ENCODE results near the gene RNF217. TPM values are rescaled to one million over a fixed set of nuclear protein-coding genes. Genes with fewer than 3 reads are reported as not detected.
A peak's percentile ranks its signal among the peaks of the same experiment; 100 is the strongest.

The RNF217 gene
- total RNA-seq, 1 experiment from 2014 or later = 42.3 TPM

DNA sequence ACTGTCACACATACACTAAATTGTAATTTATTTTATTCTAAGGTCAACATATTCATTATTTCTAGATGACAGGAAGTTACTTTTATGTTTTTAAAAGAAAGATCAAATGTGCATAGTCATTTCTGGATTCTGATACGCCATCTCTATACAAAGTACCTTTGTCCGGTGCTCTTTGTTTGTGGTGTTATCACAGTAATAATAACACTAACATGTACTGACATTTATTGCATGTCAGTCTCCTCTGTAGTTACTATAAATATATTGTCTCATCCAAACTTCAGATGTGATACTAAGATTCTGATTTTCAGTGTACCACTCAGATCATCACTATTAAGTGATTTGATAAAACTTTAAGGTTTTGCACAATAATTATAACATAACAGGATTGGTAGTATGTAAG, 101.1 kb downstream of the RNF217 start:
- TF ChIP-seq EZH2 (IDR thresholded peaks at IDR 0.05; ENCODE audit: low read depth) = no peak
- TF ChIP-seq, protein P1, sequence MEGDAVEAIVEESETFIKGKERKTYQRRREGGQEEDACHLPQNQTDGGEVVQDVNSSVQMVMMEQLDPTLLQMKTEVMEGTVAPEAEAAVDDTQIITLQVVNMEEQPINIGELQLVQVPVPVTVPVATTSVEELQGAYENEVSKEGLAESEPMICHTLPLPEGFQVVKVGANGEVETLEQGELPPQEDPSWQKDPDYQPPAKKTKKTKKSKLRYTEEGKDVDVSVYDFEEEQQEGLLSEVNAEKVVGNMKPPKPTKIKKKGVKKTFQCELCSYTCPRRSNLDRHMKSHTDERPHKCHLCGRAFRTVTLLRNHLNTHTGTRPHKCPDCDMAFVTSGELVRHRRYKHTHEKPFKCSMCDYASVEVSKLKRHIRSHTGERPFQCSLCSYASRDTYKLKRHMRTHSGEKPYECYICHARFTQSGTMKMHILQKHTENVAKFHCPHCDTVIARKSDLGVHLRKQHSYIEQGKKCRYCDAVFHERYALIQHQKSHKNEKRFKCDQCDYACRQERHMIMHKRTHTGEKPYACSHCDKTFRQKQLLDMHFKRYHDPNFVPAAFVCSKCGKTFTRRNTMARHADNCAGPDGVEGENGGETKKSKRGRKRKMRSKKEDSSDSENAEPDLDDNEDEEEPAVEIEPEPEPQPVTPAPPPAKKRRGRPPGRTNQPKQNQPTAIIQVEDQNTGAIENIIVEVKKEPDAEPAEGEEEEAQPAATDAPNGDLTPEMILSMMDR (conservative IDR thresholded peaks at IDR 0.05) = no peak
- H3K36me3 ChIP-seq (ENCODE audit: low read depth) = peaks cover 22% of the 10 kb centered on the region; the same call in 1 of the 2 replicates
- no TSS peak for BruUV-seq (replicated peaks)

DNA sequence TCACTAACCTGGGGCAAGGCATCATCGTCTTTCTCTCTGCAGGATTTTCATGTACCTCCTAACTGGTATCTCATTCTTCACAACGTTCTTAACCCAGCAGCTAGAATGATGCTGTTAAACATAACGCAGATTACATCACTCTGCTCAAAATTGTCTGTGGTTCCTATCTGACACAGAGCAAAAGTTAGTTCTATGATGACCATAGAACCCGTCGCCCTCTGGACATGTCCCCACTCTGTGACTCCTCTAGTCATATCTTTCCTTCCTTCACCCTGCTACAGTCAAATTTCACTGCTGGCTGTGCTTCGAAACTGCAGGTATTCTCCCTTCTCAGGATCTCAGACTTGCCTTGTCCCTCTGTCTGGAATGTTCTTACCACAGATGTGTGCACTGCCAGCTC, 103.9 kb downstream of the RNF217 start:
- Histone ChIP-seq H2AFZ (no peak overlapping the region), H3K9me2 (ENCODE audit: insufficient read depth) (peaks cover 4% of the 10 kb centered on the region; the same call in 1 of the 2 replicates), H3K27ac (no peak overlapping the region), H4K20me1 (ENCODE audit: insufficient read depth) (no peaks in the 10 kb centered on the region; the same call in 1 of the 2 replicates), H3K4me3 (no peak overlapping the region), H3K9me3 (ENCODE audit: insufficient read depth, low read depth) (no peaks in the 10 kb centered on the region), H3K4me1 (replicated peaks; ENCODE audit: insufficient read depth) (peaks cover 18% of the 10 kb centered on the region), H3K4me2 (no peak overlapping the region), H3K36me3 (ENCODE audit: low read depth) (peaks cover 13% of the 10 kb centered on the region), H3K27me3 (ENCODE audit: insufficient read depth, low read depth) (no peaks in the 10 kb centered on the region), H3F3A (ENCODE audit: insufficient read depth, low read depth) (peaks cover 10% of the 10 kb centered on the region; the same call in 1 of the 2 replicates), H3K79me2 (ENCODE audit: low read depth) (no peaks in the 10 kb centered on the region)
- ChIA-PET POLR2A (ENCODE audit: unreplicated experiment) (no interaction called here), CTCF (no interaction called here)
- DNase-seq = no peak
- BruUV-seq (replicated peaks) = no TSS peak
- intact Hi-C loops (cut with micrococcal nuclease; ENCODE audit: unreplicated experiment) = no loop called here
- TF ChIP-seq, protein P1 (conservative IDR thresholded peaks at IDR 0.05) = no peak
- no peak for TF ChIP-seq EZH2 (IDR thresholded peaks at IDR 0.05; ENCODE audit: low read depth)

More for the DNA sequence above, 101.1 kb downstream of the RNF217 start:
- Histone ChIP-seq H3K4me2 (no peak overlapping the region), H3F3A (ENCODE audit: insufficient read depth, low read depth) (peaks cover 17% of the 10 kb centered on the region), H3K9me3 (ENCODE audit: insufficient read depth, low read depth) (no peaks in the 10 kb centered on the region), H2AFZ (no peak overlapping the region), H3K4me3 (no peak overlapping the region), H3K79me2 (ENCODE audit: low read depth) (no peaks in the 10 kb centered on the region), H4K20me1 (ENCODE audit: insufficient read depth) (no peaks in the 10 kb centered on the region), H3K4me1 (replicated peaks; ENCODE audit: insufficient read depth) (peaks cover 18% of the 10 kb centered on the region), H3K27me3 (ENCODE audit: insufficient read depth, low read depth) (no peaks in the 10 kb centered on the region), H3K27ac (no peak overlapping the region), H3K9me2 (ENCODE audit: insufficient read depth) (no peaks in the 10 kb centered on the region)
- intact Hi-C loops (cut with micrococcal nuclease; ENCODE audit: unreplicated experiment) = no loop called here
- no peak for DNase-seq
- ChIA-PET POLR2A (ENCODE audit: unreplicated experiment) (no interaction called here), CTCF (no interaction called here)

DNA sequence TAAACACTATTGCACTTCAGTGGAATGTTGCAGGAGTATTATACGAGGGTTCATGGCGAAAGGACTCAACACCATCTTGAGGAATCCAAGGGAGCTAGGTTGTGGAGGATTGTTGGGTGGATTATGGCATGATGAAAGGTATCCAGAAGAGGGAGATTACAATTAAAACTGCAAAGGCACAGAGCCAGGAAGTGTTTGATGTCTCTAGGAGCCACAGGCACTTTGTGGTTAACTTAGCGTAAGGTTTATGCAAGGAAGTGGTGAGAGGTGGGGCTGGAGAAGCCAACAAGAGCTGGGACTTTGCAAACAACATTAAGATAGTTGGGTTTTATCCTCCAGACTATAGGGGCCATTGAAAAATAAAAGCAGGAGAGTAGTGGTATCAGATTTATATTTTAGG, 104.7 kb downstream of the RNF217 start:
- Histone ChIP-seq H3K27me3 (ENCODE audit: insufficient read depth, low read depth) (no peaks in the 10 kb centered on the region), H3F3A (ENCODE audit: insufficient read depth, low read depth) (peaks cover 10% of the 10 kb centered on the region; the same call in 1 of the 2 replicates), H3K9me2 (ENCODE audit: insufficient read depth) (peaks cover 4% of the 10 kb centered on the region; the same call in 1 of the 2 replicates), H3K4me1 (replicated peaks; ENCODE audit: insufficient read depth) (peaks cover 18% of the 10 kb centered on the region), H3K9me3 (ENCODE audit: insufficient read depth, low read depth) (no peaks in the 10 kb centered on the region), H3K79me2 (ENCODE audit: low read depth) (no peaks in the 10 kb centered on the region), H3K27ac (no peak overlapping the region), H3K4me3 (no peak overlapping the region), H3K36me3 (ENCODE audit: low read depth) (peaks cover 13% of the 10 kb centered on the region), H4K20me1 (ENCODE audit: insufficient read depth) (no peaks in the 10 kb centered on the region; the same call in 1 of the 2 replicates), H2AFZ (no peak overlapping the region), H3K4me2 (peak overlapping the region; percentile 24; the same call in 1 of the 2 replicates)
- peak in 1 of 2 experiments; percentile 62 for DNase-seq
- BruUV-seq (replicated peaks) = no TSS peak
- ChIA-PET CTCF (interaction anchor here (1.3 kb wide), 1 partner anchor 87 kb away, joined by 4 read pairs; the partner anchor contains the start of gene TPD52L1), POLR2A (ENCODE audit: unreplicated experiment) (interaction anchor here (0.6 kb wide), 2 partner anchors 8 to 693 kb away, joined by 4 read pairs; no protein-coding TSS in a partner anchor)
- intact Hi-C loops (cut with micrococcal nuclease; ENCODE audit: unreplicated experiment) = no loop called here
- no peak for TF ChIP-seq EZH2 (IDR thresholded peaks at IDR 0.05; ENCODE audit: low read depth)
- TF ChIP-seq, protein P1 (conservative IDR thresholded peaks at IDR 0.05) = no peak

Measured in PC-9 (cell line).